GM21423 (cell line): Measurements from ENCODE around the gene LVRN.

Experiments used
- ATAC-seq: cut with Tn5 transposase; IDR thresholded peaks from one replicate; pipeline ENCODE4 v1.9.1; 2021; ENCODE audit warnings: mild to moderate bottlenecking, moderate library complexity; ENCODE audit not compliant: unreplicated experiment

The LVRN gene

DNA sequence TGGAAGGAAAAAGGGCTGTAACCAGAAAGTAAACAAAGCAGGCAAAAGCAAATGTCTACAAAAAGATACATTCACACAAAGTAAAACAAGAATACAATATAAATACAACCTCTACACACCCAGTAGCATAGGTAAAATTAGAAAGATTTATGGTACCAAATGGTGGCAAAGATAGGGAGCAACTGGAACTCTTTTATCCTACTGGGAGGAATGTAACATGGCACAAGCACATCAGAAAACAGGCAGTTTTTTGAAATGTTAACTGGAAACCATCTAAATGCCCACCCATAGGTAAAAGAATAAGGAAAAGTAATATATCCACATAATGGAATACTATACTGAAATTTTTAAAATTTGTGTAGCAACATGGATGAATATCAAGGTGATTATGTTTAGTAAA, 61.3 kb downstream of the LVRN start:
- ATAC-seq: no peak

DNA sequence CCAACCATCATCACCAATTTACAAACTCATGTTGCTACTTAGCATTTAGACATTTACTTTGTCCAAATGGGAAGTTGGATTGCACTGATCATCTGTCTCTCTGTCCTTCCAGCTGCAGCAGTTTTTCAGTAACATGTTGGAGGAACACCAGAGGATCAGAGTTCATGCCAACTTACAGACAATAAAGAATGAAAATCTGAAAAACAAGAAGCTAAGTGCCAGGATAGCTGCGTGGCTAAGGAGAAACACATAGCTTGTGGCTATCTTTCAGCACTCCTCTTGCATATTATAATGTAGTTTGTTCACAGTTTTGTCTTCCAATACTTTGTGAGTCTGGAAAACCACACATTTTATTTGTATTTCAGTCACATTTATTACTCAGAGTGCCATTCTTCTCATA, 63.6 kb downstream of the LVRN start:
- ATAC-seq: no peak

DNA sequence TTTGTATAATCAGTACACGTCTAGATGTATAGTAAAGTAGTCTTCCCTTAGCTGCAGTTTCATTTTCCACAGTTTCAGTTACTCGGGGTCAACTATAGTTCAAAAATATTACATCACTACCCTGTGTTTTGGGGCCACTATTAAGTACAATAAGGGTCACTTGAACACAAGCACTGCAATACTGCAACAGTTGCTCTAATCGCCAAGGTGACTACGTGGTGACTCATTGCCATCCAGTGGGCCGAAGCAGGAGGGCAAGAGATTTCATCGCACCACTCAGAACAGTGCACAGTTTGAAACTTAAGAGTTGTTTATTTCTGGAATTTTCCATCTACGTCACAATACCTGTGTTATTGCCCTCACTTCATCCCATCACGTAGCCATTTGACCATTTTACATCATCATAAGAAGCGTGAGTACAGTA, 69.8 kb downstream of the LVRN start, which contains the start of gene ARL14EPL:
ARL14EPL (plus strand) TSS at position 379 of the 424 bp plus-strand sequence. CDS start 18,994 bp downstream, outside the sequence.
- ATAC-seq: no peak

- ATAC-seq: peak; percentile 46
Measured at GRCh38 chr5:116032991-116033390, 70.7 kb downstream of the LVRN start.

- ATAC-seq: no peak
Measured at GRCh38 chr5:116035123-116035522, 72.8 kb downstream of the LVRN start.

DNA sequence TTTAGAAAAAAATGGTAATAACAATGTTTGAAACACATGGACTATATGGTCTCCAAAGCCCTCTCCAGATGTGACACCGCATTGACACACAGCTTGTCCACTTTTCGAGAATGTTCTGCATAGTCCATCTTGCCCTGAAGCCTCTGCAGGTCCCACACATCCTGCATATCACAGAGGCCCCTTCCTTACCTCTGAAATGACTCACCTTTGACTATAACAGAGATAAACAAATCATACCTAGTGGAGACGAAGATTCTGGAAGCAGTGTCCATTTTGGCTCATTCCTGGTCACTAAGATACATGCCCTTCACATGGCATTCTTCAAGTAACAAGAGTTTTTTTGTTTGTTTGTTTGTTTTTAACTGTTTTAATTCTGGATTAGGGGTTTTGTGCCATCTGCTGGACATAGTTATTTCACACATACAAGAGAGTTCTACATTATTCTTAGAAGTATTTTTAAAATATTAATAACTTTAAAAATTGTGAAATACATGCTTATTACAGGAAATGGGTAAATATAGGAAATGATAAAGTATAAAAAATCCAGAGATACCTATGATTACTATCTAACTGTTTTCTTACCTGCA, 75.1 kb downstream of the LVRN start:
- ATAC-seq: no peak

GRCh38 chr5:116038817-116039216, 76.5 kb downstream of the LVRN start:
- peak; percentile 79 for ATAC-seq

- ATAC-seq: peak; percentile 58
Measured at GRCh38 chr5:116042375-116042774, 80.1 kb downstream of the LVRN start.

DNA sequence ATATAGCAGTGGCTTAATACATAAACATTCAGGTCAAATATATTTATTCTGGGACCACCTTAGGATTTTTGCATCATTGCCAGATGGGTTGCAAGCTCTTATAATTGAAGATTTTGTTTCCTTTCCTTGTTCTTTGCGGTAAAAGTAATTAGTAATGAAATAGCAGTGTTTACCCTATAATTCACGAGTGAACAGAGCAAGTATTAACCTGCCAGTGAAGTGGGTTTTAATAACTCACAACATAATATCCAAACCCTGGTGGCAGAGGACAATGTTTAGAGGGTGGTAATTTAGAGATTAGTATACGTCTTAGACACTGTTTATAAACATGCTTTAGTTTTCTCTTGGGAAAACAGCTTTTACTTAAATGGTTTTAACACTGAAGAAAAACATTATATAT, 81.8 kb downstream of the LVRN start:
- no peak for ATAC-seq

GRCh38 chr5:116045821-116046220, 83.5 kb downstream of the LVRN start:
- no peak for ATAC-seq

- no peak for ATAC-seq
Measured at GRCh38 chr5:116046261-116046660, 84.0 kb downstream of the LVRN start.

DNA sequence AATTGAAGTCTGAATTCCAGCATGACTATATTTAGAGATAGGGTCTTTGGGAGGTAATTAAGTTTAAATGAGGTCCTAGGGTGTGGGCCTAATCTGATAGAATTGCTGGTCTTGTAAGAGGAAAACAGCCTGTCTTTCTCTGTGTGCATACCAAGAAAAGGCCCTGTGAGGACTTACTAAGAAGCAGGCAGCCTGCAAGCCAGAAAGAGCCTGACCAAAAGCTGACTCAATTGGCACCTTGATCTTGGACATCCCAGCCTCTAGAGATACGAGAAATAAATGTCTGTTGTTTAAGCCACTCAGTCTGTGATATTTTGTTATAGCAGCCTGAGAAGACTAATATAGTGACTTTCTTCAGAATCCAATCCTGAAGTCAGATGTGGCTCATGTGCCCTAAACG, 84.5 kb downstream of the LVRN start:
- ATAC-seq: no peak

GRCh38 chr5:116058346-116058936, 96.2 kb downstream of the LVRN start:
- no peak for ATAC-seq

DNA sequence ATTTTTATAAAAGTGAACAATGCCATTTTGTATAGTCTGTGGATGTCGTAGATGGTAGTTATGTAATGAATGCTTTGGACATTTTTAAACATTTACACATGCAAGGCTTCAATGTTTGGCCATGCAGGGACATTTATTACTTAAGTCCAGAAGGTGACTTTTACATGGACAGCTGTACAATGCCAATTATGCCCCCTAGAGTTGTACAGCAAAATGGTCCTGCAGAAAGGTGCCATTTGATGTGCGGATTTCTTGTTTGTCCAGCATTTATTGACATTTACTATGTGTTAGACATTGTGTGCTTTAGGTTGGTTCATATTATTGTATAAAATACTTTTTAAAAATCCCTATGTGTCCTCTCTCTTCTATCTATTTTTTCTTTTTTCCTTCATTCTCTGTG, 100.1 kb downstream of the LVRN start:
- ATAC-seq: no peak

GRCh38 chr5:116063950-116064349, 101.7 kb downstream of the LVRN start:
- no peak for ATAC-seq

- peak; percentile 56 for ATAC-seq
Measured at GRCh38 chr5:116068028-116068632, 105.9 kb downstream of the LVRN start.

DNA sequence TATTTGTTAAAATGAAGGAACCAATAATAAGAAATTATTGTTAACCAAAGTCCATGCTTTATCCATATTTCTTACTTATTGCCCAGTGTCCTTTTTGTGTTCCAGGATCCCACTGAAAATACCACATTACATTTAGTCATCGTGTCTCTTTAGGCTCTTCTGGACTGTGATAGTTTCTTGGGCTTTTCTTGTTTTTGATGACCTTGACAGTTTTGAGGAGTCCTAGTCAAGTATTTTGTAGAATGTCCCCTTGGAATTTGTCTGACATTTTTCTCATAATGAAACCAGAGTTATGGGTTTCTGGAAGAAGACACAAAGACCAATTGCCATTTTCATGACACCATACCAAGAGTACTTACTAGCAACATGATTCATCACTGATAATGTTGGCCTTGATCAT, 108.9 kb downstream of the LVRN start:
- ATAC-seq: no peak

GRCh38 chr5:116075191-116075831, 113.0 kb downstream of the LVRN start:
- ATAC-seq: no peak

DNA sequence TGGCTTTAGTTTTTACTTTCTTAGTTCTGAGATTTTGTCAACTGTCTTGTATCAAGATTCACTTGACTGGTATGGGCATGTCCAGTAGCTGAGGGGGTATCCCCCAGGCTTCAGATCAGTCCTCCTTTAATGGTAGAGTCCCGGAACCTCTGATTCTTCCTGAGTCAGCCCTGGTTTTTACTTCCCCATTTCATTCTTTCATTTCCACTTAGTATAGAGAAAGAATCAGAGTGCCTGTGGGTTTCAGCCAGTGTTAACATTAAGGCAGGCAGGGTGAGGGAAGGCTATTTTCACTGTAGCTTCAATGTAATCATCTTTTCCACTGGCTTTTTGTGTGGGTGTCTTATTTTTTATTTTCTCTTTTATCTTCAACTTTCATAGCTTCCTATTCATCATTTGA, 114.2 kb downstream of the LVRN start:
- peak; percentile 99 for ATAC-seq
